Neural cell (in vitro differentiated cells): ENCODE data around the gene IL17B. TPM values are rescaled to one million over a fixed set of nuclear protein-coding genes. Genes with fewer than 3 reads are reported as not detected.

Source experiments
- H2AFZ ChIP-seq: fragments of 200-600, 300-800 bp; sonication (generic), shearing (Covaris generic); 2 replicates; pipeline ENCODE4 v1.6.0; 2014; ENCODE audit warnings: low read depth, mild to moderate bottlenecking, antibody characterized with exemption, low read length, moderate library complexity
- H3F3A ChIP-seq: fragments of 200-600 bp; shearing (Covaris generic); 2 replicates; pipeline ENCODE4 v1.6.1; 2016; ENCODE audit warnings: mild to moderate bottlenecking, moderate library complexity, mixed read lengths, antibody characterized with exemption, low read length; ENCODE audit not compliant: insufficient read depth, poor library complexity, severe bottlenecking
- H3K27ac ChIP-seq: fragments of 200-600, 300-800 bp; sonication (generic), shearing (Covaris generic); 2 replicates; pipeline ENCODE4 v1.5.1; 2014; ENCODE audit warnings: mild to moderate bottlenecking, low read length, moderate library complexity
- H3K27me3 ChIP-seq: fragments of 300-800, 200-600 bp; sonication (generic), shearing (Covaris generic); 2 replicates; pipeline ENCODE4 v1.6.0; 2014; ENCODE audit warnings: mild to moderate bottlenecking, low read depth, low read length, moderate library complexity; ENCODE audit not compliant: insufficient read depth
- H3K36me3 ChIP-seq: fragments of 300-800, 200-600 bp; sonication (generic), shearing (Covaris generic); 2 replicates; pipeline ENCODE4 v1.5.1; 2014; ENCODE audit warnings: mild to moderate bottlenecking, antibody characterized with exemption, low read length, moderate library complexity; ENCODE audit not compliant: insufficient read depth
- H3K4me2 ChIP-seq: fragments of 300-800, 200-600 bp; sonication (generic), shearing (Covaris generic); 2 replicates; pipeline ENCODE4 v1.6.0; 2014; ENCODE audit warnings: mild to moderate bottlenecking, low read length
- H3K4me3 ChIP-seq: fragments of 300-800, 200-600 bp; sonication (generic), shearing (Covaris generic); 2 replicates; pipeline ENCODE4 v1.5.1; 2014; ENCODE audit warnings: mild to moderate bottlenecking, low read length, moderate library complexity
- H3K79me2 ChIP-seq: fragments of 200-600 bp; shearing (Covaris generic); replicated peaks from 2 replicates; pipeline ENCODE4 v1.6.0; 2014; ENCODE audit warnings: mild to moderate bottlenecking, low read length, moderate library complexity; ENCODE audit not compliant: insufficient read depth
- H3K9ac ChIP-seq: fragments of 300-800, 200-600 bp; sonication (generic), shearing (Covaris generic); 2 replicates; pipeline ENCODE4 v1.6.1; 2016; ENCODE audit warnings: mild to moderate bottlenecking, low read length, mixed read lengths
- H3K9me2 ChIP-seq: fragments of 200-600 bp; shearing (Covaris generic); 2 replicates; pipeline ENCODE4 v1.6.1; 2016; ENCODE audit warnings: mild to moderate bottlenecking, low read length, mixed read lengths; ENCODE audit not compliant: insufficient read depth
- H3K9me3 ChIP-seq: fragments of 200-600, 300-800 bp; sonication (generic), shearing (Covaris generic); 2 replicates; pipeline ENCODE4 v1.6.1; 2016; ENCODE audit warnings: mild to moderate bottlenecking, mixed run types, low read length, moderate library complexity, mixed read lengths
- H4K20me1 ChIP-seq: fragments of 200-600 bp; shearing (Covaris generic); 2 replicates; pipeline ENCODE4 v1.6.1; 2016; ENCODE audit warnings: mild to moderate bottlenecking, mixed run types; ENCODE audit not compliant: insufficient read depth
- CTCF ChIP-seq: fragments of 450-650 bp; IDR thresholded peaks from 2 replicates; pipeline ENCODE4 v1.5.1; 2014; ENCODE audit warnings: antibody characterized with exemption, mild to moderate bottlenecking, moderate library complexity; ENCODE audit not compliant: poor library complexity, severe bottlenecking
- EP300 ChIP-seq: fragments of 450-650 bp; conservative IDR thresholded peaks from 2 replicates; pipeline ENCODE4 v1.6.1; 2014; ENCODE audit warnings: antibody characterized with exemption, mild to moderate bottlenecking, moderate library complexity; ENCODE audit not compliant: poor library complexity, severe bottlenecking
- EZH2 ChIP-seq: fragments of 200-600, 300-800 bp; shearing (Covaris generic), sonication (generic); IDR thresholded peaks from 2 replicates; pipeline ENCODE4 v1.6.1; 2014; ENCODE audit warnings: antibody characterized with exemption, low read length, borderline replicate concordance, mild to moderate bottlenecking; ENCODE audit not compliant: insufficient read depth, poor library complexity, severe bottlenecking
- MXI1 ChIP-seq: fragments of 450-650 bp; conservative IDR thresholded peaks from 2 replicates; pipeline ENCODE4 v1.6.1; 2014; ENCODE audit warnings: antibody characterized with exemption, mild to moderate bottlenecking; ENCODE audit not compliant: poor library complexity, severe bottlenecking
- POLR2AphosphoS5 ChIP-seq: IDR thresholded peaks from 2 replicates; pipeline ENCODE4 v1.6.1; 2012
- RAD21 ChIP-seq: fragments of 450-650 bp; conservative IDR thresholded peaks from 2 replicates; pipeline ENCODE4 v1.6.1; 2014; ENCODE audit warnings: antibody characterized with exemption, mild to moderate bottlenecking, moderate library complexity
- REST ChIP-seq: IDR thresholded peaks from 2 replicates; pipeline ENCODE4 v1.6.1; 2012; ENCODE audit warnings: borderline replicate concordance
- SMC3 ChIP-seq: fragments of 450-650 bp; conservative IDR thresholded peaks from 2 replicates; pipeline ENCODE4 v1.6.1; 2014; ENCODE audit warnings: antibody characterized with exemption, mild to moderate bottlenecking, moderate library complexity; ENCODE audit not compliant: poor library complexity
- TAF1 ChIP-seq: IDR thresholded peaks from 2 replicates; pipeline ENCODE4 v1.6.1; 2012; ENCODE audit warnings: low read depth
- polyA plus RNA-seq: library from polyadenylated mRNA; depleted of rRNA; stranded (reverse); fragments of >200 nt; gene quantifications from 2 replicates; pipeline ENCODE4 v1.2.3, GENCODE V29; 2014

Gene IL17B
- polyA plus RNA-seq, 1 donor from 2014 or later: not detected

DNA sequence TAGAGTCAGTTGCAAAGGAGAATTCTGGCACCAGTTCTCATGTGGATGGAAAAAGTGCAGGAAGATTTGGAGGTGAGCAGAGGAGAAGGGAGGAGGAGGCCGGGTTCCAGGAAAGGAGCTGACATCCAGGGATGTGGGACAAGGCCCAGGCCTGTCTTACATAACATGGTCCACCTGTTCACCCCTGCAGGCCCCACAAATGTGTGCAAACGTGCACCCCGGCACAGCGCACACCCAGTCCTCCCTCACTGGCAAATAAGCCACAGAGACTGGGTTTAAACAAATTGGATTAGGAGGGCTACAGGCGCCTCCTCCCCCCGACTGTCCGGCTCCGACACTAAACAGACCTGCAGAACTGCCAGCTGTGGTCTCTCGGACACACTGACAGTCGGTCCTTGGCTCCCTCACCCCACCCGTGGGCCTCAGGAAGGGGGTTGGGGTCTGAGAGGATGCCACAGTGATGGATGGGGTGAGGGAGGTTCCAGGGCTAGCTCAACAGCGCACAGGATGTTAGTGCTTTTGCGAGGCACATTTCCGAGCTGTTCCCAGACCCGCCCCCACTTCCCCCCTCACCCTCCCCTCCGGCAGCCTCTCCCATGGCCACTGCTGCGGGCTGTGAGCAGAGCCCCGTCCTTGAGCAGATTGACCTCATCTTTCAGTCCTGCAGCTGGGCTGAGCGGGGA is 43.4 kb upstream of the IL17B start:
- H2AFZ ChIP-seq: no peak overlapping the region
- H3K9ac ChIP-seq: no peak overlapping the region

GRCh38 chr5:149421834-149422233 is 42.7 kb upstream of the IL17B start:
- Histone ChIP-seq H3K9me2 (no peaks in the 10 kb centered on the region), H2AFZ (no peak overlapping the region), H3K79me2 (no peaks in the 10 kb centered on the region), H3K4me2 (no peak overlapping the region), H3K9me3 (no peaks in the 10 kb centered on the region), H3K9ac (no peak overlapping the region), H3K4me3 (no peak overlapping the region), H3K27me3 (no peaks in the 10 kb centered on the region), H3K27ac (no peak overlapping the region), H3K36me3 (no peaks in the 10 kb centered on the region), H3F3A (no peaks in the 10 kb centered on the region), H4K20me1 (no peaks in the 10 kb centered on the region)
- TF ChIP-seq POLR2AphosphoS5: no peak
- no peak for TF ChIP-seq EP300
- no peak for TF ChIP-seq EZH2
- TF ChIP-seq REST: no peak
- TF ChIP-seq RAD21: no peak
- TF ChIP-seq SMC3: no peak

More for the DNA sequence above, 43.4 kb upstream of the IL17B start:
- Histone ChIP-seq H3K27ac (no peak overlapping the region), H3K4me3 (no peak overlapping the region), H4K20me1 (no peaks in the 10 kb centered on the region), H3K4me2 (no peak overlapping the region), H3K36me3 (no peaks in the 10 kb centered on the region), H3K79me2 (no peaks in the 10 kb centered on the region), H3F3A (no peaks in the 10 kb centered on the region), H3K9me3 (no peaks in the 10 kb centered on the region), H3K27me3 (no peaks in the 10 kb centered on the region), H3K9me2 (no peaks in the 10 kb centered on the region)
- no peak for TF ChIP-seq POLR2AphosphoS5
- no peak for TF ChIP-seq MXI1
- TF ChIP-seq REST: no peak
- no peak for TF ChIP-seq EP300
- no peak for TF ChIP-seq SMC3
- TF ChIP-seq CTCF: no peak
- TF ChIP-seq RAD21: no peak
- no peak for TF ChIP-seq EZH2
- no peak for TF ChIP-seq TAF1
